NB4 (cell line): ENCODE data around the gene PHACTR2.

ENCODE experiments used
- DNase-seq: peaks from one replicate; pipeline ENCODE4 v3.0.0; 2010; ENCODE audit warnings: low read depth
- H3K4me3 ChIP-seq: one replicate; pipeline ENCODE4 v1.5.1; 2011; ENCODE audit warnings: mild to moderate bottlenecking, low read depth, low read length, moderate library complexity
- CTCF ChIP-seq: IDR thresholded peaks from one replicate; pipeline ENCODE4 v1.5.1; 2012; ENCODE audit warnings: low read depth, low read length
- MAX ChIP-seq: IDR thresholded peaks from 2 replicates; pipeline ENCODE4 v1.6.1; 2011; ENCODE audit warnings: low read depth, low read length
- MYC ChIP-seq: IDR thresholded peaks from 2 replicates; pipeline ENCODE4 v1.6.1; 2011; ENCODE audit warnings: low read depth, low read length
- POLR2A ChIP-seq: IDR thresholded peaks from 2 replicates; pipeline ENCODE4 v1.6.1; 2011; ENCODE audit warnings: mild to moderate bottlenecking; ENCODE audit not compliant: insufficient read length; ENCODE audit errors: extremely low read depth

The PHACTR2 gene

GRCh38 chr6:143700684-143701348 lies 23.1 kb downstream of the PHACTR2 start:
- no peak overlapping the region for H3K4me3 ChIP-seq
- DNase-seq = no peak
- TF ChIP-seq MYC (no peak), CTCF (no peak), MAX (no peak), POLR2A (no peak)

- DNase-seq = no peak
- TF ChIP-seq CTCF = no peak
- TF ChIP-seq MAX = no peak
- H3K4me3 ChIP-seq = no peak overlapping the region
These were observed 23.8 kb downstream of the PHACTR2 start for GRCh38 chr6:143701349-143702234.

GRCh38 chr6:143705569-143705968 lies 27.8 kb downstream of the PHACTR2 start:
- TF ChIP-seq POLR2A = no peak
- TF ChIP-seq MYC = no peak
- TF ChIP-seq CTCF = no peak
- no peak for TF ChIP-seq MAX
- DNase-seq = no peak
- no peak overlapping the region for H3K4me3 ChIP-seq

GRCh38 chr6:143707697-143708096 lies 29.9 kb downstream of the PHACTR2 start:
- H3K4me3 ChIP-seq = no peak overlapping the region
- no peak for TF ChIP-seq MAX
- no peak for TF ChIP-seq MYC
- TF ChIP-seq CTCF = no peak
- no peak for TF ChIP-seq POLR2A
- no peak for DNase-seq

GRCh38 chr6:143708889-143709288 lies 31.1 kb downstream of the PHACTR2 start:
- TF ChIP-seq MAX (no peak), CTCF (no peak), MYC (no peak), POLR2A (no peak)
- DNase-seq = no peak

More at GRCh38 chr6:143708889-143709288, 31.1 kb downstream of the PHACTR2 start:
- no peak overlapping the region for H3K4me3 ChIP-seq
